GM10248 (cell line): ENCODE data around the gene NKD2.
"Not testable (repeated sequence)": the region's sequence is repeated elsewhere in the genome, so short reads cannot be mapped to it uniquely, and the experiment has no call there.

Source experiments
- CTCF ChIA-PET: fragments of 300-600 bp; sonication (Branson Sonifier 250); formaldehyde crosslinking; extraction: SDS; loops from one replicate; lab custom pipeline; 2021; ENCODE audit warnings: antibody characterized with exemption; lab: Yijun Ruan, JAX
- POLR2A ChIA-PET: fragments of 350-650 bp; sonication (Branson Sonifier 250); formaldehyde crosslinking; extraction: SDS; loops from one replicate; lab custom pipeline; 2020; ENCODE audit warnings: antibody characterized with exemption; lab: Yijun Ruan, JAX
- DNase-seq: peaks from one replicate; pipeline ENCODE4 v3.0.0; 2012; ENCODE audit errors: extremely low spot score
- TF ChIP-seq, protein P1 (sequence below): IDR thresholded peaks from 2 replicates; pipeline ENCODE4 v1.5.1; 2012; ENCODE audit warnings: mild to moderate bottlenecking, low read depth; ENCODE audit errors: extremely low read depth, missing control alignments, control extremely low read depth

Gene NKD2

DNA sequence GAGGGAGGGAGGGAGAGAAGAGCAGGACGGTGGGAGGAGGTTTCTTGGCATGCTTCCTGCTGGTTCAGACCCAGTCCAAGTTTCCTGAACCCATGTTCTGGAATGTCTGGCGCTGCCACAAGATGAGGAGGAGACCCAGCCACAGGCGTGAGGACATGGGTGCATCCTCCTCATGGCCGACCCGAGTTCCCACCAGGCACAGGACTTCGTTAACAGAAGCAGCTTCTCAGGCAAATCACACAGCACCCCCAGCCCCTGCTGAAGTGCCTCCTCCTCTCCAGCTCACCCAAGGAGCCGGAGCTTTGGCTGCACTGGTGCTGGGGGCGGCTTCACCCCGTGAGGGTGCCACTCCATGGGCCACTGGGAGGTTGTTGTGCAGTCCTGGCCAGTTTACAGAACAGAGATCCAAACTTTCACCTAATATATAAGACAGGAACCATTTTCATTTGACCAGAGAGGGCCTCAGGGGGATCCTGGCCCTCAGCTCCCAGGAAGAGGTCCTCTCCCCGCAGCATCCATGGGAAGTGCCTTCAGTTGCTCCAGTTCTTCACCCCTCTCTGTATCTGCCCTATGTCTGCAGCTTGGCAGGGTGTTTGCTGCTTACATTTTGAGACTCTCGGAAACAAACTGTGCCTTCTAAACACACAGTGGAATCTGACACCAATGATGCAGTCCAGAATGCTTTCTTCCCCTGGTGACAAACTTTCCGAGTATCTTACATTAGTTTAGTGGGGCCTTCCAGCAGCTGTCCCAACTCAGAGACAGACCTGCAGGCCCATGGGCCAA, 10.2 kb upstream of the NKD2 start:
- ChIA-PET POLR2A (no interaction called here), CTCF (no interaction called here)
- TF ChIP-seq, protein P1, sequence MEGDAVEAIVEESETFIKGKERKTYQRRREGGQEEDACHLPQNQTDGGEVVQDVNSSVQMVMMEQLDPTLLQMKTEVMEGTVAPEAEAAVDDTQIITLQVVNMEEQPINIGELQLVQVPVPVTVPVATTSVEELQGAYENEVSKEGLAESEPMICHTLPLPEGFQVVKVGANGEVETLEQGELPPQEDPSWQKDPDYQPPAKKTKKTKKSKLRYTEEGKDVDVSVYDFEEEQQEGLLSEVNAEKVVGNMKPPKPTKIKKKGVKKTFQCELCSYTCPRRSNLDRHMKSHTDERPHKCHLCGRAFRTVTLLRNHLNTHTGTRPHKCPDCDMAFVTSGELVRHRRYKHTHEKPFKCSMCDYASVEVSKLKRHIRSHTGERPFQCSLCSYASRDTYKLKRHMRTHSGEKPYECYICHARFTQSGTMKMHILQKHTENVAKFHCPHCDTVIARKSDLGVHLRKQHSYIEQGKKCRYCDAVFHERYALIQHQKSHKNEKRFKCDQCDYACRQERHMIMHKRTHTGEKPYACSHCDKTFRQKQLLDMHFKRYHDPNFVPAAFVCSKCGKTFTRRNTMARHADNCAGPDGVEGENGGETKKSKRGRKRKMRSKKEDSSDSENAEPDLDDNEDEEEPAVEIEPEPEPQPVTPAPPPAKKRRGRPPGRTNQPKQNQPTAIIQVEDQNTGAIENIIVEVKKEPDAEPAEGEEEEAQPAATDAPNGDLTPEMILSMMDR: no peak
- DNase-seq: no peak

DNA sequence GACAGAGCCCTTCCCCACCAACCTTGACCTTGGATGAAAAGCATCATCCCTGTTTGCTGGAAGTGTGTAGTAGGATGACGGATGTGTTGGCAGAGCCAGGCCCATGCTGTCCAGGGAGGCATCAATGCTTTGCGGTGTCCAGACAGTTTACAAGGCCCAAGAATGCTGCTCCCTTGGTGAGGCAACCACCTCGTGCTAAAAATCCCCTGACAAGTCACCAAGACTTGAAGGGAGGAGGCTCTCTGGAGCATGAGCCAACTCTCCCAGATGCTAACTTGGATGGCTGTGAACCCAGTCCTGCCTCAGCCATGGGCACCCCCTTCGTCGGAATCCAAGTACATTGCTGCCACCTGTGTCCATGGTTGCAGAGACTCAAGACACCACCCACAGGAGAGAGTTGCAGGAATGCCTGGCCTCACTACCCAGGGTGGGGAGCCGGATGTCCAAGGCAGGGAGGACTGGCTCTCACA, 9.5 kb upstream of the NKD2 start:
- DNase-seq: no peak
- TF ChIP-seq, protein P1: no peak
- POLR2A ChIA-PET: no interaction called here
- CTCF ChIA-PET: no interaction called here

DNA sequence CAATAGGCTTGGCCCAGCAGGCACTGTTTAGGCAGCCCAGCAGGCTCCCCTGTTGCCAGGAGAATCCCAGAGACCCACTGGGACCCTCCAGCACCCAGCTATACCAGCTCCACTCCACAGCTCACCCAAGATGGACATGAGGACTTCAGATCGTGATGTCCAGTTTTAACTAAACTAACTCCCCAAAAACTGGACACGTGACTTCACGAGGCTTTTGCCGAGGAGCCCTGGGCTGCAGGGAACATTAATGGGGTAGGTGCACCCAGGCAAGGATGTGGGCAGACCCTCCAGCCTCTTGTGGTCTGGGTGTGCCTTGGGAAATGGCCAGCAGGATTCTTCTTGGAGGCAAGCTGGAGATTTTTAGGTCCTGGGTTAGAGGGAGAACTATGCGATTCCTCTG, 8.9 kb upstream of the NKD2 start:
- ChIA-PET POLR2A (no interaction called here), CTCF (interaction anchor here (1.0 kb wide), 1 partner anchor 10 kb away, joined by 3 read pairs; no protein-coding TSS in a partner anchor)
- TF ChIP-seq, protein P1: no peak
- no peak for DNase-seq

DNA sequence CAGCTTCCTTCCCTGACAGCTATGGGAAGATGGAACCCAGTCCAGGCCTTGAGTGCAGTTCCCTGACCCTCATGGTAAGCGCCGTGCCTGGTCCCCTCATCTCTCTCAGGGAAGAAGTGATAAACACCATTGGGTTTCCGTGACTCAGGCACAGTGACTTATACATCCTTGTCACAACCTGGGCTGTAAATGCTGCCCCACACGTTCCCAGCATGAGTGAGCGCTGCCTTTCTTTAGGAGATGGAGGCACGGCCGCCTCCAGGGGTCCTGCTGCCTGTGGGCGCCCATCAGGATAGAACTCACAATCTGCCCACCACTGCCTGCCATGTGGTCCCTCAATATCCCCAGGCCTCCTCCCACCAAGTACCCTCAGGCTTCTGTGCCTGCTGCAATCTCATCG, 8.3 kb upstream of the NKD2 start:
- ChIA-PET POLR2A (no interaction called here), CTCF (interaction anchor here (1.0 kb wide), 1 partner anchor 11 kb away, joined by 3 read pairs; no protein-coding TSS in a partner anchor)
- DNase-seq: no peak
- TF ChIP-seq, protein P1: no peak

DNA sequence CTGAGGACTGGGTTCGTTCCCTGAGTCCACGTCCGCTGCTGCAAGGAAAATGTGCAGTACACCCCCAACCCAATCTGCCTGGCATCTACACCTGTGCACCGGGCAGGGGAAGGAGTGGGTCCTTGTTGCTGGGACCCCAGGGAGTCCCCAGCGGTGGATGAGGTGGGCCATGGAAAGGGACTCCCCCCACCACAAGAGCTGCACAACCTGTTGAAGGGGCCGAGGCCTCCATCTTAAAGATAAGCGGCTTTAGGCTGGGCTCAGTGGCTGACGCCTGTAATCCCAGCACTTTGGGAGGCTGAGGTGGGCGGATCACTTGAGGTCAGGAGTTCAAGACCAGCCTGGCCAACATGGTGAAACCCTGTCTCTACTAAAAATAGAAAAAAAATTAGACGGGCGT, 7.8 kb upstream of the NKD2 start:
- CTCF ChIA-PET: interaction anchor here (1.0 kb wide), 1 partner anchor 11 kb away, joined by 3 read pairs; no protein-coding TSS in a partner anchor
- POLR2A ChIA-PET, DNase-seq: not testable (repeated sequence)

DNA sequence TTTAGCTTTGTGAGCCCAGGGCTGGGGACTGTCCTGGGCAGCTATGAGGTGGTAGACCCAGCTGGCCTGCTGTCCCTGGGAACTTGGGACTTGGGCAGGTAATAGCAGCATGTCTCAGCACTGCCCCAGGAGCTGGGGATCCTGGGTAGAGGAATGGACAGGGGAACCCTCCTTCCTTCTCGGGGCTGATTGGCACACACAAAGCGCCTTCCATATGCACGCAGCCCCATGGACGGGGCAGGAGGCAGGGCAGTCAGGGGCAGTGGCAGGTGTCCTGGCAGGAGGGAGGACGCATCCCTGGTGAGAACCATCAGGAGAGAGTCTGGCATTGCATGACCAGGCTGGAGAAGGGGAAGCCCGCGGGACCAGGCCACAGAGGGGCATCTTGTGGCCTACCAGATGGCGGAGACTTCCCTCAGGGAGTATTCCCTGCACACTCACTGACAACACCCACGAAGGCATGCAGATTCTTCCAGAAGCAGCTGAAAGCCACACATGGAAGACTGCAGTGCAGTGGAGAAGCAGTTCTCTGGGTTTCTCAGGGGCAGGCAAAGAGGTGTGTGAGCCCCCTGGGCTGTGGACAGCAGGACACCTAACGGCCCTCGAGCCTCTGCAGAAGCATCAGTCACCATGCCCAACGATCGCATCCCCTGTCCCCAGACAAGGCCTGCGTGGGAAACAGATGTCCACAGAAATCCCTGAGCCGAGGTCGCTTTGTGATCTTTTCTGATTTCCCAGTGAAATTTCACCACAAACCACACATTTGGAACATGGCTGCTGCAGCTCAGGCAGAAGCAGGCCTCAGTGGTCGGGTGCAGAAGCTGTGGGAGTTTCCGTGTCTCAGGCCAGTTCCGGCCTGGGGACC, 7.0 kb upstream of the NKD2 start:
- TF ChIP-seq, protein P1: no peak
- ChIA-PET CTCF (no interaction called here), POLR2A (no interaction called here)
- no peak for DNase-seq

DNA sequence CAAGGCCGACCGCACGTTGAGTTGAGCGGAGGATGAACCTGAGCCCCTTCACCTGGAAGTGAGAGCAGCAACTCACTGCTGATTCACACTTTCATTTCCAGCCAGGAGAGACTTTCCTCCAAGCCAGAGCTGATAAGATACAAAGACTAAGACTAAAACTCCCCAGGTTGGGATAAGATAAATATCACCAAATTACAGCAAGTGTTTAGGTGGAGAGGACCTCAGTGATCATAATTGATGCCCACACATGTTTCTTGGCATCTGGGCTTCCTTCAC, 6.4 kb upstream of the NKD2 start:
- DNase-seq: no peak
- CTCF ChIA-PET: no interaction called here
- TF ChIP-seq, protein P1: no peak
- POLR2A ChIA-PET: no interaction called here
